A673 (cell line): ENCODE measurements around the gene CEBPA.

ENCODE experiments used
- CTCF ChIP-seq: fragments of 300-800, 200-600 bp; sonication (generic); conservative IDR thresholded peaks from 2 replicates; pipeline ENCODE4 v1.5.1; 2017; ENCODE audit warnings: low read depth, mild to moderate bottlenecking, antibody characterized with exemption, low read length, moderate library complexity, mixed read lengths
- EZH2 ChIP-seq: fragments of 200-600 bp; sonication (generic); IDR thresholded peaks from 2 replicates; pipeline ENCODE4 v1.6.1; 2017; ENCODE audit warnings: borderline replicate concordance, low read depth, mild to moderate bottlenecking, mixed read lengths, antibody characterized with exemption, low read length; ENCODE audit not compliant: poor library complexity, severe bottlenecking

- TF ChIP-seq CTCF, result no peak
- no peak for TF ChIP-seq EZH2
Observed at GRCh38 chr19:33350538-33351309, 48.4 kb upstream of the CEBPA start.
